DMS79 treated with DMSO at 0.1 percent for 48 hours (cell line): Measurements from ENCODE around the gene FKBP2.

Source experiments
- DNase-seq: peaks from one replicate; lab custom pipeline; 2025; lab: John Stamatoyannopoulos, UW

Gene FKBP2

GRCh38 chr11:64263947-64264317 lies 23.0 kb downstream of the FKBP2 start:
- no peak for DNase-seq

DNA sequence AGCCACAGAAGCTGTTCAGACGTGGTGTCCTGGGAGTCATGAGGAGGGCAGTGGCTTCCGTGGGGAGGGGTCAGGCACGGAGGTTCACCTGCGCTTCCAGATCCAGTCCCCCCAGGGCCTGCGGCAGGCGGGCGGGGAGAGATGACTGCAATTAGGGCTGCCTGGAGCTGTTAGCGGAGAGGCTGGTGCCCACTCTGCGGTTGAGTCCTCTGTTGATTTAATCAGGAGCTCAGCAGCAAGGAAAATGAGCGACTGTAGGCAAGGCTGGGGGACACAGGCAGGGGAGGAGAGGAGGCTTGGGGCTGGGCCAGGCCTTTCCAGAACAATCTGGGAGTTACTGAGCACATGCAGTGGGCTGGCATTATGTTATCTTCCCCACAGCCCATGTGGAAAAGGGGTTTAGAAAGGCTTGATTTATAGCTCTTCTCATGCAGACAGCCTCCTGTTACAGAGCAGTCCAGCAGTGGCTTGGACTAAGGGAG lies 23.5 kb downstream of the FKBP2 start:
- no peak for DNase-seq

DNA sequence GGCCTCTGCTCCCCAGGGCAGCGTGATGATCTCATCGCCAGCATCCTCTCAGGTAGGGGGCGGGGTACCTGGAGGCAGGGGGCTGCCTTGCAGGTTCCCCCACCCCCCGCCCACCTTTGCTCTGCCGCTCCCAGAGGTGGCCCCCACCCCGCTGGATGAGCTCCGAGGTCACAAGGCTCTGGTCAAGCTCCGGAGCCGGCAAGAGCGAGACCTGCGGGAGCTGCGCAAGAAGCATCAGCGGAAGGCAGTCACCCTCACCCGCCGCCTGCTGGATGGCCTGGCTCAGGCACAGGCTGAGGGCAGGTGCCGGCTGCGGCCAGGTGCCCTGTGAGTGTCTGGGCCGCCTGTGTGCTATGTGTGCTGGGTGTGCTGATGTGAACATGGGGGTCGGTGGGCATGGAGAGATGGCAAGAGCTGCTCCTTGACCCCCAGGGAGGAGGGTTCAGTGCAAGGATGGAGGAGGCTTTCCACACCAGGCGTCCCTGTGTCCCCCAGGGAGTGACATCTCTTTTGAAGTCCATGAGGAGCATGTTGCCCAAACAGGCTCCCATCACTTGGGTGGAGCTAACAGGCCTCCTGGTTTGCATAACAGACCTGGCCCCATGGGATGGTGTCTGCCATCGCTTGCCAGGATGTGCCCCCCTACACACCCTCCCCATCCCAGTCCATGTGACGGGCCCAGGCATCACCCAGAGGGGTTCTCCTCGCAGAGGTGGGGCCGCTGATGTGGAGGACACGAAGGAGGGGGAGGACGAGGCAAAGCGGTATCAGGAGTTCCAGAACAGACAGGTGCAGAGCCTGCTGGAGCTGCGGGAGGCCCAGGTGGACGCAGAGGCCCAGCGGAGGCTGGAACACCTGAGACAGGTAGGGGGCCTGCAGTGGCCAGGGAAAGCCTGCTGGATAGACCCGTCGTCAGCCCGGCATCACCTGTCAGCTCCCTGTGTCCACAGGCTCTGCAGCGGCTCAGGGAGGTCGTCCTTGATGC lies 24.6 kb downstream of the FKBP2 start:
- DNase-seq = no peak

DNA sequence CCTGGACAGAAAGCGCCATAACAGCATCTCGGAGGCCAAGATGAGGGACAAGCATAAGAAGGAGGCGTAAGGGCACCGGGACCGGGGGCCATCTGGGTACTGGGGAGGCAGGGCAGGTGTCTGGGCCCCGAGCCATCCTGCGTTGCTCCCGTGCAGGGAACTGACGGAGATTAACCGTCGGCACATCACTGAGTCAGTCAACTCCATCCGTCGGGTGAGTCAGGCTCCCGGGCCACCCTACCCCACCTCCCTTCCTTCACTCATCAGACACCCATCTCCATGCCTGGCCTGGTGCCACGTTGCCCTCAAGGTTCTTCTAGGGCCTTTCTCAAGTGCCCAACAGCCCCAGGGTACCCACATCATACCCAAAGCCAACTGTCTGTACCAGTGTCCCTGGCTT lies 25.4 kb downstream of the FKBP2 start:
- no peak for DNase-seq

DNA sequence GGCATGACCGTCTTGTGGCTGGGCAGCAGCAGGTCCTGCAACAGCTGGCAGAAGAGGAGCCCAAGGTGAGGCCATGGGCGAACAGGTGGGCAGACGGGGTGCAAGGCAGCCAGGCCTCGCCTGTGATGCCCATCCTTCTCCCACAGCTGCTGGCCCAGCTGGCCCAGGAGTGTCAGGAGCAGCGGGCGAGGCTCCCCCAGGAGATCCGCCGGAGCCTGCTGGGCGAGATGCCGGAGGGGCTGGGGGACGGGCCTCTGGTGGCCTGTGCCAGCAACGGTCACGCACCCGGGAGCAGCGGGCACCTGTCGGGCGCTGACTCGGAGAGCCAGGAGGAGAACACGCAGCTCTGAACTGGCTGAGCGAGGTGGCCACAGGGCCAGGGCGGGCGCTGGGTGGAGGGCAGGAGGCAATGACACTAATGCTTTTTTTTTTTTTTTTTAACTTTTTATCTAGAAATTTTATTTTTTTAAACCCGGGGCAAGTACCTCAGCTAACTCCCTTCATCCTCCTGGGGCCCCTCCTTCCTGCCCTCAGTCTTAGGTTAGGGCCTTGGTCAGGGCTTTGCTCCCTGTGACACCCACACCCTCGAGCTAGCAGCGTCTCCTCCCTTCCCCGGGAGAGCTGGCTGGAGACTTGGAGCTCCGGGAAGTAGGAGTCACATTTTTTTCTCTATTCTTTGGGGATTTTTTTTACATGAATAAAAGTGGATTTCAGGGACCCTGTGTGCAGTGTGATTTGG lies 26.5 kb downstream of the FKBP2 start:
- peak; percentile 78 for DNase-seq

DNA sequence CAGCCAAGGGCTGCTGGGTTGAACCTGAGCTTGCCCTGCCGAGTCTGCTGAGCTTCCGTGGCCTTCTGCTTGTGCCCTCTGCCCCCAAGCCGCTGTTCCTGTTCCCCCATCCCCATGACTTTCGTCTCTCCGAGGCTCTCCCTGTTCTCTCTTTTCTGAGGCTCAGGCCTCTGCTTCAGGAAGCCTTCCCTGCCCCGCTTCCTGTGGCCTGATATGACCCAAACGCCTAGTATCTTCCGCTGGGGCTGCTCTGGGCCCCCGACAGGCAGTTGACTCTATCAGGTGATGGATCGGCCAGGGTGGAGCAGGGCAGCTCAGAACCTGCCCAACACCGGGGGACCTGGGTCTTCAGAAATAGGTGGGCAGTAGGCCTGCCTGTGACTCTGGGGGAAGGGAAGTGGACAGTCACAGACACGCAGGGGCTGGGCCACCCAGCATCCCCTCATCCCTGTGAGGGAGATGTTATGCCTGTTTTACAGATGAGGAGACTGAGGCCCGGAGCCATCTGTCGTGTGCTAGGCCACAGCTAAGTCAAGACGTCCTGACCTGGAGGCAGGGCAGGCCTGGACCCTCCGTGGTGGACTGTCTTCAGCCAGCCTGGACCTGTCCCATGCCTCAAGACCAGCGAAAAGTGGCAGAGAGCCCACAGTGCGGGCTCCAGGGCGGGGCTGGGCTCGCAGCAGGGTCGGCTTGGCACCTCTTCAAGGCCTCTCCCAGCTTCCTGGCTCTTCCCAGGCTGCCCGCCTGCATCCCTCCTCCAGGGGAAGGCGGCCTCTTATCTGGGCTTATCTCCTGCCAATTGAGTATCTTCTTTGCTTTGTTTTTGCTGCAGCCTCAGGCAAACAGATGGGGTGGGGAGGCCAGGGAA lies 27.4 kb downstream of the FKBP2 start:
- peak; percentile 30 for DNase-seq

DNA sequence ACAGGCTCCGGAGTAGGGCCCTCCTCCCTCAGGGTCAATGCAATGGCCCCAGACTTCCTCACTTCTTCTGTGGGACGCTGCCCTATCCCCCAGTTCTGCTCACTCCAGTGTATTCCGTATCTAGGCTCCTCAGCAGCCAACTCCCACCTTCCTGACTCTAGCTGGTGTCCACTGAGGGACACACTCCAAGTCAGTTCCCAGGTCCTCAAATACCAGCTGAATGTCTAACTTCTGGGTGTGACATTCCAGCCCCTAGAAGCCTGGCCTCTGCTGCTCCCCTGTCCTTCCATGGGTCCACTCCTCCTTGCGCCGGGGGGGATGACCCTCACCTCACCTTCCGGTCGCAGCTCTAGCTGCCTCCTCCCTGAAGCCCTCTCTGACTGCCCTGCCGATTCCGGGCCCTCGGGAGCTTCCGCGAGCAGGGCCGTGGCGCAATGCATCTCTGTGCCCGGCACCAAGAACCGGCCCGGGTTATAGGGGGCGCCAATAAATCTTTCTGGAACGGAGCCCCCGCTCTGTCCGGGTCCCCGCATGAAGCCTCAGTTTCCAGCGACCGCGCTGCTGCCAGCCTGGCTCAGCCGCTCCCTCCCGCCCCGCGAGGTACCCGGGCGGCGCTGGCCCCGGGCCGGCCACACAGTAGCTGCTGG lies 28.1 kb downstream of the FKBP2 start:
- no peak for DNase-seq

GRCh38 chr11:64269540-64270220 lies 28.8 kb downstream of the FKBP2 start:
- peak; percentile 97 for DNase-seq

GRCh38 chr11:64275031-64275800 lies 34.3 kb downstream of the FKBP2 start:
- DNase-seq = no peak

DNA sequence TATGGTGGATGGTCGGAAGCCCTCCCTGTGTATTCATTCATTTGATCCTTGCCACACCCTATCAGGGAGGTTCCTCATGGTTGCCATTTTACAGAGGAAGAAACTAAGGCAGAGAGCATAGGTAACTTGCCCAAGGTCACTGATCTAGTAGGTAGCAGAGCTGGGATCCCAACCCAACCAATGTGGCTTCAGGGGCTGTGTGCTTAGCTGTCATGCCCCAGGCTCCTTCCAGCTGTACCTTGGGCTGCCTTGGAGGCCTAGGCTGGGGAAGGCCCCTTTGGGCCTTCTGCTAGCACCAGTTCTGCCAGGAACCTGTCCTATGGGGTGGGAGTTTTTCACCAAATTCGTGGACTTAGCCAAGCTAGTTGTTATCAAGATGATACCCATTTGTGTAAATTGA lies 34.9 kb downstream of the FKBP2 start:
- no peak for DNase-seq

DNA sequence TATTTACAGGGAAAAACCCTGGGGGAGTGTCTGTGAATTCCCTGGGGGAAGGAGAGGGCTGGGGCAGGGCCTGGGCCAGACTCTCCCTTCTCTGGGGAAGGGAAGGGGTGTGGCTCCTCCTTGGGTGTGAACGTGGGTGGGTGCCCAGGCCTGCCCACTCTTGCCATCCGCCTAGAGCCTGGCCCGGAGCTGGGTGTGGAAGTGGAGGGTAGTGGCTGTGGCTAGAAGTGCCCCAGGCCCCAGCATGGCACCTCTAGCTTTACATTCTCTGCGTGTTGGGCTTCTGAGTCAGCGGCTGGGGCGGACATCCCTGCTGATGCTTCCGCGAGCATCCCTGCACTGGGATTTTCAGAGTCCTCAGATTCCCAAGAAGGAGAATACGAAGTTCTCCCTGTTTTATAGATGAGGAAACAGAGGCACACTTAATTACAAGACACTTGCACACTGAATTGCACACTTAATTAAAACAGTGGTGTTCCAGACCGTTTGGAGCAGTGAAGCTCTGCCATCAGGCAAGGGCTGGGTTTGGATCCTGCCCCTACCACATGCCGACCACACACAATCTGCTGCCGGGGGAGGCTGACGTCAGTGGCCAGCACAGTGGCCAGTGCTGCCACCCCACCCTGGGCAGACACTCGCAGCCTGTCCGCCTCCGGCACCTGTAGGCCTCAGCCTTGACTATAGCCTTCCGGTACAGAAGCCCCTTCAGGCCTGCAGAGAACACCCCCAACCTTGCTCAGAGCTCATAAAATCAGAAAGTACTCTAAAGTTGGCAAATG lies 35.9 kb downstream of the FKBP2 start:
- DNase-seq = no peak

- DNase-seq = no peak
Observed at GRCh38 chr11:64278576-64279190, 37.8 kb downstream of the FKBP2 start.

DNA sequence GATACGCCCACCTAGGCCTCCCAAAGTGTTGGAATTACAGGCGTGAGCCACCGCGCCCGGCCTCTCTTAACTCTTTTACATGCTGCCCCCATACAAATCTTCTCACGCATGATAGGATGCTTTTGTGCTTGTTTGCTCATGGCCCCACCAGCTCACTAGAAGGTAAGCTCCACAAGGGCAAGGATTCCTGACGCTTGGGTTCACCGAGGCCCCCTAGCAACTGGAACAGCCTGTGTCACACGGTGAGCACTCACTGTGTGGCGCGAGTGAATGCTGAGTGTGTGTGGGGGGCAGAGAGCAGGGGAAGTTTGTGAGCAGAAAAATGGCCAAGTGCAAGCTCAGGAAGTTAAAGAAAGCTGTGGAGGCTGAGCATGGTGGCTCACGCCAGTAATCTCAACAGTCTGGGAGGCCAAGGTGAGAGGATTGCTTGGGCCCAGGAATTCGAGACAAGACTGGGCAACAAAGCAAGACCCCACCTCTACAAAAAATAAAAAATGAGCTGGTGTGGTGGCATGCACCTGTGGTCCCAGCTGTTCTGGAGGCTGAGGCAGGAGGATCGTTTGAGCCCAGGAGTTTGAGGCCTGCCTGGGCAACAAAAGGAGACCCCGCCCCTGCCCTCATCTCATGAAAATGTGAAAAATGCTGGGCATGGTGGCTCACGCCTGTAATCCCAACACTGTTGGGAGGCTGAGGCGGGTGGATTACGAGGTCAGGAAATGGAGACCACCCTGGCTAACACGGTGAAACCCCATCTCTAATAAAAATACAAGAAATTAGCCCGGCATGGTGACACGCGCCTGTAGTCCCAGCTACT lies 41.3 kb downstream of the FKBP2 start:
- no peak for DNase-seq

DNA sequence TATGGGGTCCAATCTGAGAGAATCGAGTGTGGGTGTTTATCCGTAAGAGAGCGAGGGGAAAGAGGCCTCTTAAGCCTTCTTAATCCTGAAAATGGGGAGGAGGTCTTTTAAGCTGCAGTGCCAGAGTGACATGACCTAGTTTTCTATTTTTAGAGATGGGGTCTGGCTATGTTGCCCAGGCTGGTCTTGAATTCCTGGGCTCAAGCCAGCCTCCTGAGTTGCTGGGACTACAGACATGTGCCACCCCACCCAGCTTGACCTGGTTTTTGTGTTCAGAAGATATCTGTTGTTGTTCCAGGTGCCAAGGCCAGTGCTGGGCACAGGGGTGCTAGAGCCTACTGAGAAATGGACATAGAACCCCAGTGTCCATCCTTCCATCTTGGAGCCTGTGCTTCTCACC lies 42.2 kb downstream of the FKBP2 start:
- no peak for DNase-seq

GRCh38 chr11:64284048-64284961 lies 43.4 kb downstream of the FKBP2 start, which contains the start of gene BAD:
TSS of gene BAD (minus strand) at chr11:64284665. CDS start at chr11:64284368, 297 bp downstream.
- peak; percentile 94 for DNase-seq

DNA sequence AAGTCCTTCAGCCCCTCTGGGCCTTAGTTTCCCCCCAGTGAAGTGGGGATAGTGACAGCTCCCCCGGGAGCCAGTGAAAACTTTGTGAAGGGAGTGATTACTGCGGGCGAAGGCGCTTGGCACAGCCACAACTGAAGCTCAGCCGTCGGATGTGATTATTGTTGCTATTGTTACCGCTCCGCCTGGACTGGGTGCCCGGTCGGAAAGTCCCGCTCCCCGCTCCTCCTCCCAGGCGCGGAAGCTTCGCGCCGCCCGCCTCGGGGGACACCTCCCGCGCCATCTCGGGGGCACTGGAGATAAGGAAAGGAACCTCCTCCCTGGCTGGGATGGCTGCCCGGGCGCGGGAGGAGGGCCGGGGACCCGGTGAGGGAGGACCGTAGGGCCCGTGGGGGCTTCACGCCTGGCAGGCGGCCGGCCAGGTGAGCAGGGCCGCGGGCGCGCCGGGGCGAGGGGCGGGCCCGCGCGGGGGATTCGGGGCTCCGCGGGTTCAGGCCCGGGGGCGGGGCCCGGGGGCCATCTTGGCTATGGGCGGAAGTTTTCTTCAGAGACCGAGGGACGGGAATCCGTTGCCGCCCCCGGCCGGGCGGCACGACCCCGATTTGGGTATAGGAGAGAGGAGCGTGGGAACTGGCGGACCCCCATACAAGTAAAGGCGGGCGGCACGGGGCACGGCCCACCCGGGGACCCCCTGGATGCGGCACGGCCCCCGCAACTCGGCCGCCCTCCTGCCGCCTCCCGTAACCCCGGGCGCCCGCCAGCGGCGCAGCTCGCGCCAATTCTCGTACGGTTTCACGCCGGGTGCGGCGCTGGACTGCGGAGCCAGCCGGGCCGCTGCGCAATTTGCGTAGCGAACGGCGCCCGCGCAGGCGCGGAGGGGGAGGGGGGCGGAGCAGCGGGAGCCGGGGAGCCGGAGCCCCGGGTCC lies 44.3 kb downstream of the FKBP2 start, which contains the start of gene GPR137:
Gene GPR137 (plus strand): TSS at position 887 of the 923 bp plus-strand sequence. CDS start 677 bp downstream, outside the sequence.
- peak; percentile 67 for DNase-seq
